HUES48 (cell line): ENCODE results near the gene RCSD1.

ENCODE experiments used
- H3K27ac ChIP-seq: one replicate; pipeline ENCODE4 v1.7.0; 2013; ENCODE audit warnings: low read depth, low read length, inconsistent platforms
- H3K27me3 ChIP-seq: 2 replicates; pipeline ENCODE4 v1.6.1; 2013; ENCODE audit warnings: mild to moderate bottlenecking, low read length; ENCODE audit not compliant: control insufficient read depth, insufficient read depth
- H3K36me3 ChIP-seq: 2 replicates; pipeline ENCODE4 v1.6.1; 2013; ENCODE audit warnings: low read length; ENCODE audit not compliant: control insufficient read depth, insufficient read depth
- H3K4me1 ChIP-seq: 2 replicates; pipeline ENCODE4 v1.6.1; 2013; ENCODE audit warnings: mild to moderate bottlenecking, low read length; ENCODE audit not compliant: control insufficient read depth, insufficient read depth
- H3K4me3 ChIP-seq: 2 replicates; pipeline ENCODE4 v1.5.1; 2013; ENCODE audit warnings: mild to moderate bottlenecking, low read depth, low read length
- H3K9ac ChIP-seq: 2 replicates; pipeline ENCODE4 v1.6.1; 2013; ENCODE audit warnings: mild to moderate bottlenecking, low read depth, low read length, moderate library complexity
- H3K9me3 ChIP-seq: 2 replicates; pipeline ENCODE4 v1.6.1; 2013; ENCODE audit warnings: low read length; ENCODE audit not compliant: control insufficient read depth, insufficient read depth

RCSD1 gene

DNA sequence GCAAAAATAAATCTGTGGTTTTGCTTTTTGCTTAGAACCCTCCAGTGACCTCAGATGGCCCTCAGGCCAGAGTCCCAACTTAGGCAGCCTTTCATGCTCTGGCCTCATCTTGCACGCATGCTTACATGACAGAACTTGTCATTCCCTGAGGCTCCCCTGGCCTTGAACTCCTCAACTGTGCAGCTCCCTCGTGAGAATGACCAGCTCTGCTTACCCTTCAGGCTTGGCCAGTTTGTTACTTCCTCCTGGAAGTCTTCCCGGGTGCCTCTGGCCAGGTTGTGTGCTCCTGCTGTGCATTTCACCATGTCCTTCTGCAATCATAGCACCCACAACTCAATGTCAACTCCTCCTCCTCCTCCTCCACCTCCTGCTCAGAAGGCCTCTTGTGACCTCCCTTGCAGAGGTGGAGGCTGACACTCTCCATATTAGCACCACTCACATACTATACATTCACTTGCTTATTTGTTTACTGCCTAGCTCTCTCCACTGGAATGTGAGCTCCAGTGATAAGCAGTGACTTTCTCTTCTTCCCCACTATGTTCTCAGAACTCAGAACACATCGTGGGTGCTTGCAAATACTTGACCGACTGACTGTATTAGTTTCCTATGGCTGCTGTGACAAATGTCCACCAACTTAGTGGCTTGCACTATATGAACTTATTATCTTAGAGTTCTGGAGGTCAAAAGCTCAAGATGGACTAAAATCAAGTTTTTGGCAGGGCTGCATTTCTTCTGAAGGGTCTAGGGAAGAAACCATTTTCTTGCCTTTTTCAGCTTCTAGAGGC is 41.9 kb downstream of the RCSD1 start:
- no peaks in the 10 kb centered on the region for H3K4me1 ChIP-seq
- no peak overlapping the region for H3K9ac ChIP-seq
- no peaks in the 10 kb centered on the region for H3K36me3 ChIP-seq

DNA sequence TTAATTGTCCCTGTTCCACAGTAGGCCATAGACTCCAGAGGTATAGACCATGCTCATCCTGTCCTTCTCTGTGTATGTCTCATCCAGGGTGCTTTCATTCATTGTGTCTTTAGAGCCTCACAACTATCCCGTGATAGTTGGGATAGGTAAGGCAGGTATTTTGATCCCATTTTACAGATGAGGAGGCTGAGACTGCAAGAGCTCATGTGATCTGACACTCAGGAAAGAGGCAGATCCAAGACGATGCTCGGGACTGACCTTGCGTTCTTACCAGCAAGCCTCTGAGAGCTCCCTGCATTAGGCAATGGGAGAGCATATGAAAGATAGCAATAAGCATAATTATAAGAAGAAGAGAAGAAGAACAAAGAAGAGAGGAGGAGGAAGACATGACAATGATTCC is 42.8 kb downstream of the RCSD1 start:
- no peaks in the 10 kb centered on the region for H3K9me3 ChIP-seq
- H3K27me3 ChIP-seq, result no peaks in the 10 kb centered on the region
- no peak overlapping the region for H3K9ac ChIP-seq
- H3K27ac ChIP-seq, result no peak overlapping the region
- no peak overlapping the region for H3K4me3 ChIP-seq
- H3K36me3 ChIP-seq, result no peaks in the 10 kb centered on the region
- H3K4me1 ChIP-seq, result no peaks in the 10 kb centered on the region

More for the DNA sequence above, 41.9 kb downstream of the RCSD1 start:
- Histone ChIP-seq H3K27me3 (no peaks in the 10 kb centered on the region), H3K9me3 (no peaks in the 10 kb centered on the region), H3K27ac (no peak overlapping the region), H3K4me3 (no peak overlapping the region)

- H3K36me3 ChIP-seq, result no peaks in the 10 kb centered on the region
- H3K27me3 ChIP-seq, result no peaks in the 10 kb centered on the region
- H3K4me3 ChIP-seq, result no peak overlapping the region
- no peak overlapping the region for H3K27ac ChIP-seq
- H3K9ac ChIP-seq, result no peak overlapping the region
- H3K9me3 ChIP-seq, result no peaks in the 10 kb centered on the region
- H3K4me1 ChIP-seq, result no peaks in the 10 kb centered on the region
These were observed 43.2 kb downstream of the RCSD1 start for GRCh38 chr1:167673265-167673664.

DNA sequence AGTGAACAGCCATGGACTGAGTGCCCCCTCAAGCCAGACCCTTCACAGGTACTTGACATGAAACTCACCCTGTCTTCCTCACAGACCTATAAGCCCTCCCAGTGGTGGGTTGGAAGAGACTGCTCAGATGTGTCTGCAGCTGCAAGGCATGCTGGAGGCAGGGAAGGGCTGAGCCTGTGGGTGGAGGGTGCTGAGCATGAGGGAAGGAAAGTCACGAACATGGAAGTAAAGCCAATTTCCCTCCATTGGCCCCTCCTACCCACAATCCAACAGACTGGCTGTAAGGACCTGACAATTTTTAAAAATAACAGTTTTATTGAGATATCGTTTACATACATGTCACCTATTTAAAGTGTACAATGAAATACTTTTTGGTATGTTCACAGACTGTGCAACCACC is 44.1 kb downstream of the RCSD1 start:
- Histone ChIP-seq H3K9me3 (no peaks in the 10 kb centered on the region), H3K27me3 (no peaks in the 10 kb centered on the region), H3K9ac (no peak overlapping the region), H3K36me3 (no peaks in the 10 kb centered on the region), H3K27ac (no peak overlapping the region), H3K4me3 (no peak overlapping the region), H3K4me1 (no peaks in the 10 kb centered on the region)

DNA sequence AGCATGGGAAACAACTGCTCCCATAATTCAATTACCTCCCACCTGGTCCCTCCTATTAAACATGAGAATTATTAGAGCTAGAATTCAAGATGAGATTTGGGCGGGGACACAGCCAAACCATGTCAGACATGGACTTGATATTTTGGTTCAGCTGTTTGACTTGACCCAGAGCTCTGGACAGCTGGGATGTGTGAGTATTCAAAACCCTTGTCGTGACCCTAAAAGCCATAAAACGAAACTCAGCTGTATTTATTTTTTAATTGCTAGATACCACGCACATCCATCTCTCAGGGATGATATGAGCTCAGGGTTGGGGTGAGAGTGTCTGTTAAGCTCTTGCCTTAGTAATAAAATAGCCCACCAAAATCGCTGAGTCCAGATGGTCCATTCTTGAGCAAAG is 45.4 kb downstream of the RCSD1 start:
- no peaks in the 10 kb centered on the region for H3K4me1 ChIP-seq

DNA sequence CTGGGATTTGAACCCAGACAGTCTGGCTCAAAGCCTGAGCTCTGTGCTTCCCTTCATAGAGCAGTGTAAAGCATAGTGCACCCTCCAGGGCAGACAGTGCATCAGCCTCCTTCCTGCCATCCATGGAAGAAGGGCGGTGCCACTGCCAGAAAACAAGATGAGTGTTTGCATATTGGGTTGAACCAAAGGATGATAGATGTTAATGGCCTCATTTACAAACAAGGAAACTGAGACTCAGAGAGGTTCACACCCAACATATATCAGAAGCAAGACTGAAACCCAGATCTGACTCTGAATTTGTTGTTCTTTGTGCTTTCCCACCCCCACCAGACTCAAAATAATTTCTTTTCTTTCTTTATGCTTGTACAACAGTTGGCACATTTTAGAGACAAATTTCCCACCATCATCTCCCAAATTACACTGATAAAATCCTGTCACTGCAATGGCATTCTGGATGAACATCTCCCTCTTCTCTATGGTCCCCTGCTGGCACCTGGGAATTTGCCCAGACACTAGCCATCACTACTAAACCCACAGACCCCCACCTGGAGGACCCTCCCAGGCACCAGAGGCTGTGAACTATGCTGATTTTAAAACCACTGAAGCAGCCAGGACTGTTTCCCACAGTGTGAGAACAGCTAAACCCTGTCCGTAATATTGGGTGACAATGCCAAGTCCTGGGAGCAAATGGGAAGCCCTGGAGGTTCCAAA is 46.3 kb downstream of the RCSD1 start:
- H3K4me1 ChIP-seq, result no peaks in the 10 kb centered on the region
- no peaks in the 10 kb centered on the region for H3K27me3 ChIP-seq
- no peaks in the 10 kb centered on the region for H3K36me3 ChIP-seq
- no peaks in the 10 kb centered on the region for H3K9me3 ChIP-seq
- H3K27ac ChIP-seq, result no peak overlapping the region
- no peak overlapping the region for H3K4me3 ChIP-seq
- no peak overlapping the region for H3K9ac ChIP-seq

More for the DNA sequence above, 45.4 kb downstream of the RCSD1 start:
- no peak overlapping the region for H3K27ac ChIP-seq
- no peak overlapping the region for H3K9ac ChIP-seq
- H3K9me3 ChIP-seq, result no peaks in the 10 kb centered on the region
- no peaks in the 10 kb centered on the region for H3K36me3 ChIP-seq
- H3K4me3 ChIP-seq, result no peak overlapping the region
- no peaks in the 10 kb centered on the region for H3K27me3 ChIP-seq

GRCh38 chr1:167676916-167677848 is 47.1 kb downstream of the RCSD1 start:
- Histone ChIP-seq H3K27me3 (no peaks in the 10 kb centered on the region), H3K4me3 (no peak overlapping the region), H3K9ac (no peak overlapping the region), H3K36me3 (no peaks in the 10 kb centered on the region), H3K27ac (no peak overlapping the region), H3K4me1 (no peaks in the 10 kb centered on the region), H3K9me3 (no peaks in the 10 kb centered on the region)

- Histone ChIP-seq H3K4me3 (no peak overlapping the region), H3K4me1 (no peaks in the 10 kb centered on the region), H3K9me3 (no peaks in the 10 kb centered on the region), H3K36me3 (no peaks in the 10 kb centered on the region), H3K9ac (no peak overlapping the region), H3K27me3 (no peaks in the 10 kb centered on the region), H3K27ac (no peak overlapping the region)
These were observed 48.4 kb downstream of the RCSD1 start for GRCh38 chr1:167678422-167678821.

DNA sequence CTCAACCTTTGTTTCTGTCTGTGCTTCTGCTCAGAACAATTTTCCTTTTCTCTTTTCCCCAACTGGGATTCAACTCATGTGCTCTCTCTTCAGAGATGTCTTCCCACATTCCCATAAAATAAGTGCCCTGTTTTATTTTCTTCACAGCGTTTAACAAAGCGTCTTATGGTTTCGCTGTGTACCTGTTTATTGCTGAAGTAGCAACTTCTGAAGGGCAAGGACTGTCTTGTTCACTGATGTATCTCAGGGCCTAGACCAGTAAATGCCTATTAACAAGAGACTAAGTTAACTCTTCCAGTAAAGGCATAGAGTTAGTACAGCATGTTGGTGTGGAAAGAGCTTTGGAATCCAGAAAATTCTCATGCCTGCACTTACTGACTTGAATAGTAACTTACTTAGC is 48.8 kb downstream of the RCSD1 start:
- H3K27me3 ChIP-seq, result no peaks in the 10 kb centered on the region
- H3K4me3 ChIP-seq, result no peak overlapping the region
- peaks cover 3% of the 10 kb centered on the region; the same call in 1 of the 2 replicates for H3K4me1 ChIP-seq
- no peaks in the 10 kb centered on the region for H3K9me3 ChIP-seq
- no peak overlapping the region for H3K9ac ChIP-seq
- no peaks in the 10 kb centered on the region for H3K36me3 ChIP-seq
- H3K27ac ChIP-seq, result no peak overlapping the region

DNA sequence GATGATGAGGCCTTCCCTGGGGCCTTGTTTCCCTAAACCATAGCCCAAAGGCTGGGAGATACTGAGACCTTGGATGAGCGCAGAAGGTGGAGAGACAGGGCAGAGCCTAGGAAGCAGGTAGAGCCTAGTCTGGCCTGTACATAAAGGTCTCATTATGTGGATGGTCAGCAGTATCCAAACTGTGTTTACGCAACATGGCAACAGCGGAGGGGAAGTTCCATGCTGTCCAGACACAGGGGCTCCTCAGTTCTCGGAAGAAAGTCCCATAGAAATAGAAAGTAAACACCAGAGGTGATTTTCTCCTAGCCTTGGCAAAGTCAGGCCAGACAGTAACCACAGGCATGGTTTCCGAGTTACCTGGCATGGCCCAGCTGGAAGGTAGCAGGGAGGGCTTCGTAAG is 49.7 kb downstream of the RCSD1 start:
- Histone ChIP-seq H3K4me3 (no peak overlapping the region), H3K27ac (no peak overlapping the region), H3K9ac (no peak overlapping the region)

More for the DNA sequence above, 49.7 kb downstream of the RCSD1 start:
- H3K4me1 ChIP-seq, result peaks cover 9% of the 10 kb centered on the region
- H3K27me3 ChIP-seq, result no peaks in the 10 kb centered on the region
- no peaks in the 10 kb centered on the region for H3K36me3 ChIP-seq
- no peaks in the 10 kb centered on the region for H3K9me3 ChIP-seq
